Gastrocnemius medialis (tissue), 4 donors: ENCODE data around the gene BNC2. TPM values are rescaled to one million over a fixed set of nuclear protein-coding genes. Genes with fewer than 3 reads are reported as not detected.
"Not testable (repeated sequence)": the region's sequence is repeated elsewhere in the genome, so short reads cannot be mapped to it uniquely, and the experiment has no call there.

ENCODE experiments used
- ATAC-seq, 2 donors: fragments of 150-250 bp; one replicate each; pipeline ENCODE4 v1.9.1; 2016
- DNase-seq, 2 donors: peaks; one replicate each; pipeline ENCODE4 v3.0.0-alpha.2; 2019
- H3K27ac ChIP-seq, 4 donors: fragments of 200-600 bp; sonication (generic); 1 replicate in 1 of 4; 2 replicates in 3 of 4; pipeline ENCODE4 v1.5.1; 2016 to 2018; ENCODE audit warnings: mild to moderate bottlenecking in 2 of 4, moderate library complexity in 1 of 4
- H3K27me3 ChIP-seq, 3 donors: fragments of 200-600 bp; sonication (generic) in 2 of 3; 1 replicate in 1 of 3; 2 replicates in 2 of 3; pipeline versions ENCODE4 v1.5.1 to v1.6.0; 2016 to 2019; ENCODE audit warnings: mild to moderate bottlenecking in 1 of 3, moderate library complexity in 1 of 3
- H3K36me3 ChIP-seq, 2 donors: fragments of 200-600 bp; sonication (generic) in 1 of 2; one replicate each; pipeline ENCODE4 v1.5.1; 2017 to 2018
- H3K4me1 ChIP-seq, 2 donors: fragments of 200-600 bp; sonication (generic) in 1 of 2; one replicate each; pipeline ENCODE4 v1.5.1; 2016 to 2017; ENCODE audit warnings: mild to moderate bottlenecking in 2 of 2
- H3K4me3 ChIP-seq, 4 donors: fragments of 200-600 bp; sonication (generic) in 3 of 4; 1 replicate in 1 of 4; 2 replicates in 3 of 4; pipeline ENCODE4 v1.5.1; 2016 to 2019; ENCODE audit warnings: mild to moderate bottlenecking in 2 of 4
- H3K9me3 ChIP-seq, 3 donors: fragments of 200-600 bp; sonication (generic) in 2 of 3; 1 replicate in 1 of 3; 2 replicates in 2 of 3; pipeline ENCODE4 v1.5.1; 2016 to 2019
- POLR2A ChIP-seq, 2 donors: fragments of 450-650 bp; IDR thresholded peaks; one replicate each; pipeline ENCODE4 v1.6.1; 2017; ENCODE audit warnings: antibody characterized with exemption in 2 of 2, mild to moderate bottlenecking in 2 of 2, moderate library complexity in 2 of 2
- in situ Hi-C, 4 donors: fragments of 200-750 bp; cut with MboI; loops; one replicate each; pipeline versions ENCODE4 v1.15.0 to v1.8.0; 2017; ENCODE audit warnings: low sequenced_read_pairs in 4 of 4
- intact Hi-C: fragments of 100-400 bp; cut with DNase I; formaldehyde crosslinking; loops from one replicate; pipeline ENCODE4 v1.15.1; 2023; ENCODE audit warnings: low total_unique reads
- total RNA-seq, 4 donors: library from RNA; depleted of rRNA; stranded (reverse); fragments of >200 nt; gene quantifications; one replicate each; pipeline versions ENCODE4 v1.1.0 to v1.2.3, GENCODE V29; 2016
- TF ChIP-seq, protein P1 (sequence below), 5 experiments: fragments of 450-650 bp in 3 of 5; fragments of 200-600 bp in 2 of 5; sonication (generic) in 2 of 5; IDR thresholded peaks in 4 of 5; conservative IDR thresholded peaks in 1 of 5; 1 replicate in 4 of 5; 2 replicates in 1 of 5; pipeline ENCODE4 v1.5.1; 2016 to 2019; ENCODE audit warnings: antibody characterized with exemption in 5 of 5, mild to moderate bottlenecking in 3 of 5, moderate library complexity in 3 of 5

Gene BNC2
- total RNA-seq, 4 donors from 2014 or later = 40.9 to 122 (median 68.7) TPM

DNA sequence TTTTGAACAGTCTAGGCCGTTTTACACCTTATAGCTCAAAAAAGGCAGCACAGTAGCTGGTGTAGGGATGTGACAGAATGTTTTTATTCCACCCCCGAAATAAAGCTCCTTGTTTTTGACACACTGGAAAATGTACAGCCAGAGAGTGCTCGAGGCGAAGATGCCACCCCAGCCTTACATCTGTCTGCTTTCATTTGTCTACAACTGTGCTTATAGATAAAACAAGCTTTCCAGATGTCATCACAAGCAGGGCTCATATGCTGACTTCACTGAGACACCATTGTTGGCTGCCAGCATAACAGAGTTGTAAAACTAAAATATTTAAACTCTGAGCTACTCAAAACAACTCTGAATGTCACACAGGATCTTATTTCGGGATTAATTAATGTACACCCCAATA lies 386.3 kb downstream of the BNC2 start:
- Histone ChIP-seq H3K9me3 (no peaks in the 10 kb centered on the region), H3K27me3 (no peaks in the 10 kb centered on the region), H3K27ac (no peak overlapping the region), H3K4me3 (no peak overlapping the region), H3K36me3 (no peaks in the 10 kb centered on the region), H3K4me1 (no peaks in the 10 kb centered on the region)
- in situ Hi-C loops (no loop called here), intact Hi-C loops (no loop called here)
- TF ChIP-seq POLR2A (IDR thresholded peaks at IDR 0.05) = no peak
- TF ChIP-seq, protein P1, sequence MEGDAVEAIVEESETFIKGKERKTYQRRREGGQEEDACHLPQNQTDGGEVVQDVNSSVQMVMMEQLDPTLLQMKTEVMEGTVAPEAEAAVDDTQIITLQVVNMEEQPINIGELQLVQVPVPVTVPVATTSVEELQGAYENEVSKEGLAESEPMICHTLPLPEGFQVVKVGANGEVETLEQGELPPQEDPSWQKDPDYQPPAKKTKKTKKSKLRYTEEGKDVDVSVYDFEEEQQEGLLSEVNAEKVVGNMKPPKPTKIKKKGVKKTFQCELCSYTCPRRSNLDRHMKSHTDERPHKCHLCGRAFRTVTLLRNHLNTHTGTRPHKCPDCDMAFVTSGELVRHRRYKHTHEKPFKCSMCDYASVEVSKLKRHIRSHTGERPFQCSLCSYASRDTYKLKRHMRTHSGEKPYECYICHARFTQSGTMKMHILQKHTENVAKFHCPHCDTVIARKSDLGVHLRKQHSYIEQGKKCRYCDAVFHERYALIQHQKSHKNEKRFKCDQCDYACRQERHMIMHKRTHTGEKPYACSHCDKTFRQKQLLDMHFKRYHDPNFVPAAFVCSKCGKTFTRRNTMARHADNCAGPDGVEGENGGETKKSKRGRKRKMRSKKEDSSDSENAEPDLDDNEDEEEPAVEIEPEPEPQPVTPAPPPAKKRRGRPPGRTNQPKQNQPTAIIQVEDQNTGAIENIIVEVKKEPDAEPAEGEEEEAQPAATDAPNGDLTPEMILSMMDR (IDR thresholded peaks at IDR 0.05 in 4 of 5, conservative IDR thresholded peaks at IDR 0.05 in 1 of 5) = no peak
- ATAC-seq (no peak), DNase-seq (no peak)

- in situ Hi-C loops = no loop called here
- H3K9me3 ChIP-seq = no peaks in the 10 kb centered on the region
- intact Hi-C loops = no loop called here
- H3K4me1 ChIP-seq = no peaks in the 10 kb centered on the region
- no peak overlapping the region for H3K4me3 ChIP-seq
- ATAC-seq = no peak
- H3K27me3 ChIP-seq = no peaks in the 10 kb centered on the region
- no peaks in the 10 kb centered on the region for H3K36me3 ChIP-seq
- DNase-seq = no peak
- H3K27ac ChIP-seq = no peak overlapping the region
- TF ChIP-seq, protein P1 (IDR thresholded peaks at IDR 0.05 in 4 of 5, conservative IDR thresholded peaks at IDR 0.05 in 1 of 5) = no peak
- TF ChIP-seq POLR2A (IDR thresholded peaks at IDR 0.05) = no peak
Measured at GRCh38 chr9:16482764-16483163, 387.7 kb downstream of the BNC2 start.

DNA sequence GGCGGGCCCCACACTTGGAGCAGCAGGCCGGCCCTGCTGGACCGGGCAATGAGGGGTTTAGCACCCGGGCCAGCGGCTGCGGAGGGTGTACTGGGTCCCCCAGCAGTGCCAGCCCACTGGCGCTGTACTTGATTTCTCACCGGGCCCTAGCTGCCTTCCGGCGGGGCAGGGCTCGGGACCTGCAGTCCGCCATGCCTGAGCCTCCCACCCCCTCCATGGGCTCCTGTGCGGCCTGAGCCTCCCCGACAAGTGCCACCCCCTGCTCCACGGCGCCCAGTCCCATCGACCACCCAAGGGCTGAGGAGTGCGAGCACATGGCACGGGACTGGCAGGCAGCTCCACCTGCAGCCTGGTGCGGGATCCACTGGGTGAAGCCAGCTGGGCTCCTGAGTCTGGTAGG lies 389.9 kb downstream of the BNC2 start:
- intact Hi-C loops, in situ Hi-C loops: not testable (repeated sequence)

GRCh38 chr9:16475996-16476395 lies 394.5 kb downstream of the BNC2 start:
- no peak overlapping the region for H3K27ac ChIP-seq
- in situ Hi-C loops (no loop called here), intact Hi-C loops (no loop called here)
- TF ChIP-seq, protein P1 (IDR thresholded peaks at IDR 0.05 in 4 of 5, conservative IDR thresholded peaks at IDR 0.05 in 1 of 5) = no peak
- no peak for TF ChIP-seq POLR2A (IDR thresholded peaks at IDR 0.05)
- no peaks in the 10 kb centered on the region for H3K9me3 ChIP-seq
- H3K4me3 ChIP-seq = no peak overlapping the region
- H3K36me3 ChIP-seq = no peaks in the 10 kb centered on the region
- no peak for ATAC-seq
- H3K4me1 ChIP-seq = no peaks in the 10 kb centered on the region
- H3K27me3 ChIP-seq = no peaks in the 10 kb centered on the region
- DNase-seq = no peak

More for the DNA sequence above, 389.9 kb downstream of the BNC2 start:
- H3K27me3 ChIP-seq, H3K36me3 ChIP-seq, ATAC-seq, H3K27ac ChIP-seq, H3K4me3 ChIP-seq, H3K9me3 ChIP-seq, H3K4me1 ChIP-seq, DNase-seq: not testable (repeated sequence)

GRCh38 chr9:16475257-16475656 lies 395.2 kb downstream of the BNC2 start:
- H3K4me1 ChIP-seq = no peaks in the 10 kb centered on the region
- TF ChIP-seq, protein P1 (IDR thresholded peaks at IDR 0.05 in 4 of 5, conservative IDR thresholded peaks at IDR 0.05 in 1 of 5) = no peak
- no peak for TF ChIP-seq POLR2A (IDR thresholded peaks at IDR 0.05)

More at GRCh38 chr9:16475257-16475656, 395.2 kb downstream of the BNC2 start:
- Histone ChIP-seq H3K9me3 (no peaks in the 10 kb centered on the region), H3K4me3 (no peak overlapping the region), H3K36me3 (no peaks in the 10 kb centered on the region), H3K27ac (no peak overlapping the region), H3K27me3 (no peaks in the 10 kb centered on the region)
- no peak for ATAC-seq
- intact Hi-C loops (no loop called here), in situ Hi-C loops (no loop called here)
- no peak for DNase-seq
